Mesenchymal stem cell (in vitro differentiated cells and primary cell): ENCODE results near the gene LTC4S.
A peak's percentile ranks its signal among the peaks of the same experiment; 100 is the strongest.

Source experiments
- small RNA-seq: library from polyadenylated mRNA; stranded (forward); fragments of <200 nt; extraction: miRNeasy Mini kit (QIAGEN cat#:217004); gene quantifications from one replicate; pipeline ENCODE3, GENCODE V24; 2013; ENCODE audit warnings: low read depth

LTC4S gene

Small RNA genes lying within 50 kb of the gene (small RNA-seq; reads per million reads assigned to genes)
- gene MIR1229 = 2.9 reads per million, percentile 12 among the genes with 10 or more reads in this experiment
